LNCaP clone FGC (cell line): ENCODE results near the gene PTK6.

Experiments
- DNase-seq: peaks from one replicate; pipeline ENCODE4 v3.0.0-alpha.2; 2011; ENCODE audit warnings: low read depth
- H3K4me3 ChIP-seq: 2 replicates; pipeline ENCODE4 v1.5.1; 2011; ENCODE audit warnings: mild to moderate bottlenecking, low read depth, low read length, control low read depth
- CTCF ChIP-seq: IDR thresholded peaks from 2 replicates; pipeline ENCODE4 v1.5.1; 2012; ENCODE audit warnings: mild to moderate bottlenecking; ENCODE audit not compliant: control insufficient read depth, insufficient read depth; ENCODE audit errors: extremely low read depth

The PTK6 gene

GRCh38 chr20:63578224-63579016, 41.2 kb upstream of the PTK6 start:
- DNase-seq = no peak
- no peak for TF ChIP-seq CTCF
- H3K4me3 ChIP-seq = no peak overlapping the region

- no peak for TF ChIP-seq CTCF
- no peak for DNase-seq
- H3K4me3 ChIP-seq = no peak overlapping the region
These were observed 40.2 kb upstream of the PTK6 start for GRCh38 chr20:63577317-63577894.

GRCh38 chr20:63576311-63576710, 39.1 kb upstream of the PTK6 start:
- DNase-seq = no peak
- TF ChIP-seq CTCF = no peak
- H3K4me3 ChIP-seq = no peak overlapping the region

GRCh38 chr20:63574829-63575743, 37.9 kb upstream of the PTK6 start:
- TF ChIP-seq CTCF = no peak
- no peak for DNase-seq
- H3K4me3 ChIP-seq = no peak overlapping the region

GRCh38 chr20:63574156-63574828, 37.1 kb upstream of the PTK6 start, which contains the start of gene HELZ2:
Gene HELZ2, minus strand, starts transcription at chr20:63574239. Its CDS starts 1,854 bp downstream, at chr20:63572385.
- H3K4me3 ChIP-seq = peak within 1 kb of the TSS; percentile 62
- no peak for TF ChIP-seq CTCF
- no peak for DNase-seq

- TF ChIP-seq CTCF = no peak
- no peak for DNase-seq
- H3K4me3 ChIP-seq = peak overlapping the region; percentile 62
These were observed 36.5 kb upstream of the PTK6 start for GRCh38 chr20:63573647-63574131.
